Activated CD8-positive, alpha-beta T cell treated with anti-CD3 and anti-CD28 coated beads for 36 hours (primary cell): Measurements from ENCODE around the gene IAH1. TPM values are rescaled to one million over a fixed set of nuclear protein-coding genes. Genes with fewer than 3 reads are reported as not detected.
A peak's percentile ranks its signal among the peaks of the same experiment; 100 is the strongest.

Experiments
- ATAC-seq: fragments of 200-7000 bp; cut with Tn5 transposase; one replicate; pipeline ENCODE4 v1.10.0; 2021; ENCODE audit warnings: mild to moderate bottlenecking, moderate library complexity
- CTCF ChIA-PET: fragments of 350-600 bp; sonication (Branson Sonifier 250); formaldehyde crosslinking; loops from one replicate; lab custom pipeline; 2021; ENCODE audit warnings: antibody characterized with exemption; lab: Charles Lee
- POLR2A ChIA-PET: fragments of 350-600 bp; sonication (Branson Sonifier 250); formaldehyde crosslinking; loops from one replicate; lab custom pipeline; 2021; ENCODE audit warnings: antibody characterized with exemption; lab: Charles Lee
- DNase-seq: peaks from one replicate; pipeline ENCODE4 v3.0.0-alpha.2; 2020
- H3K27ac Mint-ChIP-seq: one replicate; pipeline ENCODE4 v1.8.0; 2021; ENCODE audit warnings: mild to moderate bottlenecking, mixed read lengths
- H3K27me3 Mint-ChIP-seq: one replicate; pipeline ENCODE4 v1.8.0; 2021; ENCODE audit warnings: mixed read lengths
- H3K36me3 Mint-ChIP-seq: one replicate; pipeline ENCODE4 v1.8.0; 2021; ENCODE audit warnings: low read depth, mixed read lengths
- H3K4me1 Mint-ChIP-seq: one replicate; pipeline ENCODE4 v1.8.0; 2021; ENCODE audit warnings: low read depth, mixed read lengths
- H3K4me3 Mint-ChIP-seq: one replicate; pipeline ENCODE4 v1.8.0; 2021; ENCODE audit warnings: mild to moderate bottlenecking, moderate library complexity, mixed read lengths
- H3K9me3 Mint-ChIP-seq: one replicate; pipeline ENCODE4 v1.8.0; 2021; ENCODE audit warnings: mixed read lengths
- intact Hi-C: fragments of 100-400 bp; cut with micrococcal nuclease; formaldehyde crosslinking; loops from one replicate; pipeline ENCODE4 v1.10.0; 2022
- total RNA-seq, 2 experiments: library from RNA; stranded (reverse); gene quantifications; one replicate each; pipeline ENCODE4 v1.2.3, GENCODE V29; 2021
- TF ChIP-seq, protein P1 (sequence below): fragments of 200-600 bp; IDR thresholded peaks from one replicate; pipeline ENCODE4 v1.8.0; 2022; ENCODE audit warnings: antibody characterized with exemption, mild to moderate bottlenecking

Gene IAH1
- total RNA-seq, 2 experiments from 2014 or later: 64.9 to 67.3 TPM

GRCh38 chr2:9462886-9463697, 11.3 kb upstream of the IAH1 start:
- POLR2A ChIA-PET: no interaction called here
- CTCF ChIA-PET: no interaction called here
- H3K9me3 Mint-ChIP-seq: no peaks in the 10 kb centered on the region
- TF ChIP-seq, protein P1, sequence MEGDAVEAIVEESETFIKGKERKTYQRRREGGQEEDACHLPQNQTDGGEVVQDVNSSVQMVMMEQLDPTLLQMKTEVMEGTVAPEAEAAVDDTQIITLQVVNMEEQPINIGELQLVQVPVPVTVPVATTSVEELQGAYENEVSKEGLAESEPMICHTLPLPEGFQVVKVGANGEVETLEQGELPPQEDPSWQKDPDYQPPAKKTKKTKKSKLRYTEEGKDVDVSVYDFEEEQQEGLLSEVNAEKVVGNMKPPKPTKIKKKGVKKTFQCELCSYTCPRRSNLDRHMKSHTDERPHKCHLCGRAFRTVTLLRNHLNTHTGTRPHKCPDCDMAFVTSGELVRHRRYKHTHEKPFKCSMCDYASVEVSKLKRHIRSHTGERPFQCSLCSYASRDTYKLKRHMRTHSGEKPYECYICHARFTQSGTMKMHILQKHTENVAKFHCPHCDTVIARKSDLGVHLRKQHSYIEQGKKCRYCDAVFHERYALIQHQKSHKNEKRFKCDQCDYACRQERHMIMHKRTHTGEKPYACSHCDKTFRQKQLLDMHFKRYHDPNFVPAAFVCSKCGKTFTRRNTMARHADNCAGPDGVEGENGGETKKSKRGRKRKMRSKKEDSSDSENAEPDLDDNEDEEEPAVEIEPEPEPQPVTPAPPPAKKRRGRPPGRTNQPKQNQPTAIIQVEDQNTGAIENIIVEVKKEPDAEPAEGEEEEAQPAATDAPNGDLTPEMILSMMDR: no peak
- H3K4me3 Mint-ChIP-seq: no peak overlapping the region
- H3K36me3 Mint-ChIP-seq: peaks cover 24% of the 10 kb centered on the region
- H3K4me1 Mint-ChIP-seq: peaks cover 12% of the 10 kb centered on the region
- no peak for DNase-seq
- H3K27me3 Mint-ChIP-seq: no peaks in the 10 kb centered on the region
- ATAC-seq: peak; percentile 39
- intact Hi-C loops: no loop called here
- H3K27ac Mint-ChIP-seq: no peak overlapping the region

DNA sequence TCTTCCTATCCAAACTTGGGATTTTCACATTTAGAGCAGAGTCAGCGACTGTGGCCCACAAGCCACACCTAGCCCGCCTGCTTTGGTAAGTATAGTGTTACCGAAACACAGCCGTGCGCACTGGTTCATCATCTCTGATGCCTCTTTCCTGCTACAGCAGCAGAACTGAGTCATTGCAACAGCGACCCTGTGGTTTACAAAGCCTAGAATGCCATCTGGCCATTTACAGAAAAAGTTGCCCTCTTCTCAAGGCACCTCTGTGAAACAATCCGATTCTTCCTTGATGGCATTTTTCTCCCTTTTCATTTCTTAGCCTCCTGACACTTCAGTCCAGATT, 10.7 kb upstream of the IAH1 start:
- ATAC-seq: peak; percentile 84
- Mint-ChIP-seq H3K27me3 (no peaks in the 10 kb centered on the region), H3K4me3 (no peak overlapping the region), H3K27ac (peak overlapping the region; percentile 53), H3K36me3 (peaks cover 24% of the 10 kb centered on the region), H3K4me1 (peaks cover 12% of the 10 kb centered on the region), H3K9me3 (no peaks in the 10 kb centered on the region)
- TF ChIP-seq, protein P1: no peak
- CTCF ChIA-PET: no interaction called here
- intact Hi-C loops: no loop called here
- POLR2A ChIA-PET: no interaction called here
- peak; percentile 54 for DNase-seq

GRCh38 chr2:9465170-9465569, 9.2 kb upstream of the IAH1 start:
- intact Hi-C loops: no loop called here
- Mint-ChIP-seq H3K4me1 (peaks cover 12% of the 10 kb centered on the region), H3K9me3 (no peaks in the 10 kb centered on the region), H3K36me3 (peaks cover 20% of the 10 kb centered on the region), H3K27ac (no peak overlapping the region), H3K27me3 (no peaks in the 10 kb centered on the region), H3K4me3 (no peak overlapping the region)
- DNase-seq (no peak), ATAC-seq (no peak)
- TF ChIP-seq, protein P1: no peak
- POLR2A ChIA-PET: no interaction called here
- CTCF ChIA-PET: no interaction called here

- DNase-seq: no peak
- ChIA-PET POLR2A (no interaction called here), CTCF (no interaction called here)
- no peak for ATAC-seq
- no peak overlapping the region for H3K27ac Mint-ChIP-seq
- H3K4me1 Mint-ChIP-seq: peaks cover 12% of the 10 kb centered on the region
- no peaks in the 10 kb centered on the region for H3K27me3 Mint-ChIP-seq
- TF ChIP-seq, protein P1: no peak
- peaks cover 20% of the 10 kb centered on the region for H3K36me3 Mint-ChIP-seq
- intact Hi-C loops: no loop called here
- no peaks in the 10 kb centered on the region for H3K9me3 Mint-ChIP-seq
- H3K4me3 Mint-ChIP-seq: no peak overlapping the region
These were observed 8.1 kb upstream of the IAH1 start for GRCh38 chr2:9466147-9466683.

GRCh38 chr2:9467687-9468086, 6.7 kb upstream of the IAH1 start:
- intact Hi-C loops: no loop called here
- Mint-ChIP-seq H3K4me3 (no peak overlapping the region), H3K4me1 (peaks cover 12% of the 10 kb centered on the region), H3K27ac (no peak overlapping the region), H3K9me3 (no peaks in the 10 kb centered on the region), H3K27me3 (no peaks in the 10 kb centered on the region), H3K36me3 (peaks cover 28% of the 10 kb centered on the region)
- ChIA-PET POLR2A (interaction anchor here (1.0 kb wide), 1 partner anchor 46 kb away, joined by 3 read pairs; no protein-coding TSS in a partner anchor), CTCF (no interaction called here)
- DNase-seq (no peak), ATAC-seq (no peak)
- TF ChIP-seq, protein P1: no peak
